Karpas-422 (cell line): ENCODE measurements around the gene SORCS2. TPM values are rescaled to one million over a fixed set of nuclear protein-coding genes. Genes with fewer than 3 reads are reported as not detected.

Experiments
- DNase-seq: peaks from one replicate; pipeline ENCODE4 v3.0.0-alpha.2; 2015
- H2AFZ ChIP-seq: fragments of 200-600 bp; sonication (generic); 2 replicates; pipeline ENCODE4 v1.6.1; 2014; ENCODE audit warnings: antibody characterized with exemption, low read length, mixed read lengths
- H3K27ac ChIP-seq: fragments of 200-600 bp; sonication (generic); 2 replicates; pipeline ENCODE4 v1.5.1; 2014; ENCODE audit warnings: mild to moderate bottlenecking, low read length, moderate library complexity
- H3K27me3 ChIP-seq: fragments of 200-600 bp; sonication (generic); 2 replicates; pipeline ENCODE4 v1.6.1; 2014; ENCODE audit warnings: low read length, mixed read lengths
- H3K36me3 ChIP-seq: fragments of 200-600 bp; sonication (generic); 2 replicates; pipeline ENCODE4 v1.6.1; 2014; ENCODE audit warnings: low read length, mixed read lengths; ENCODE audit not compliant: insufficient read depth
- H3K4me1 ChIP-seq: fragments of 200-600 bp; sonication (generic); 2 replicates; pipeline ENCODE4 v1.6.1; 2014; ENCODE audit warnings: mild to moderate bottlenecking, low read length, mixed read lengths
- H3K4me2 ChIP-seq: fragments of 200-600 bp; sonication (generic); 2 replicates; pipeline ENCODE4 v1.6.1; 2014; ENCODE audit warnings: low read length, low read depth, mild to moderate bottlenecking; ENCODE audit not compliant: poor library complexity, severe bottlenecking
- H3K4me3 ChIP-seq: fragments of 200-600 bp; sonication (generic); 2 replicates; pipeline ENCODE4 v1.5.1; 2014; ENCODE audit warnings: mild to moderate bottlenecking, antibody characterized with exemption, low read length, mixed read lengths
- H3K79me2 ChIP-seq: fragments of 200-600 bp; sonication (generic); 2 replicates; pipeline ENCODE4 v1.6.1; 2014; ENCODE audit warnings: mild to moderate bottlenecking, low read length, mixed read lengths
- H3K9ac ChIP-seq: fragments of 200-600 bp; sonication (generic); 2 replicates; pipeline ENCODE4 v1.6.0; 2014; ENCODE audit warnings: low read length
- H3K9me2 ChIP-seq: fragments of 200-600 bp; sonication (generic), shearing (Covaris generic); replicated peaks from 2 replicates; pipeline ENCODE4 v1.6.0; 2014; ENCODE audit warnings: mild to moderate bottlenecking, low read length, moderate library complexity; ENCODE audit not compliant: insufficient read depth
- H3K9me3 ChIP-seq: fragments of 300-700, 200-600 bp; sonication (generic); 2 replicates; pipeline ENCODE4 v1.6.1; 2014; ENCODE audit warnings: low read length, mixed read lengths
- H4K20me1 ChIP-seq: fragments of 200-600 bp; sonication (generic); 2 replicates; pipeline ENCODE4 v1.6.1; 2014; ENCODE audit warnings: mild to moderate bottlenecking, antibody characterized with exemption, low read length, low read depth; ENCODE audit not compliant: insufficient read depth
- total RNA-seq: library from RNA; depleted of rRNA; stranded (reverse); fragments of >200 nt; shearing (Covaris generic); gene quantifications from 2 replicates; pipeline ENCODE4 v1.2.3, GENCODE V29; 2014; ENCODE audit warnings: low replicate concordance

The SORCS2 gene
- total RNA-seq, 1 experiment from 2014 or later = not detected

- no peaks in the 10 kb centered on the region for H3K36me3 ChIP-seq
- no peak overlapping the region for H3K4me3 ChIP-seq
- no peaks in the 10 kb centered on the region for H3K9me3 ChIP-seq
- H3K4me1 ChIP-seq = no peaks in the 10 kb centered on the region
- no peak overlapping the region for H3K9ac ChIP-seq
- no peak overlapping the region for H3K27ac ChIP-seq
- no peak overlapping the region for H2AFZ ChIP-seq
- H3K27me3 ChIP-seq = no peaks in the 10 kb centered on the region
- H3K79me2 ChIP-seq = no peaks in the 10 kb centered on the region
- H3K4me2 ChIP-seq = no peak overlapping the region
- no peak for DNase-seq
- H3K9me2 ChIP-seq = no peaks in the 10 kb centered on the region
- H4K20me1 ChIP-seq = 0 out of 2 replicates have a peak, but pooled peaks cover 5% of the 10 kb centered on the region
Measured at GRCh38 chr4:7781366-7781765, 589.0 kb downstream of the SORCS2 start.

- DNase-seq = no peak
- H3K9me2 ChIP-seq = no peaks in the 10 kb centered on the region
- H3K4me2 ChIP-seq = no peak overlapping the region
- 0 out of 2 replicates have a peak, but pooled peaks cover 5% of the 10 kb centered on the region for H4K20me1 ChIP-seq
- no peaks in the 10 kb centered on the region for H3K79me2 ChIP-seq
- H2AFZ ChIP-seq = no peak overlapping the region
- H3K36me3 ChIP-seq = no peaks in the 10 kb centered on the region
- H3K27ac ChIP-seq = no peak overlapping the region
- no peak overlapping the region for H3K9ac ChIP-seq
- H3K9me3 ChIP-seq = no peaks in the 10 kb centered on the region
- H3K4me3 ChIP-seq = no peak overlapping the region
- no peaks in the 10 kb centered on the region for H3K4me1 ChIP-seq
- H3K27me3 ChIP-seq = no peaks in the 10 kb centered on the region
Measured at GRCh38 chr4:7781993-7782392, 589.7 kb downstream of the SORCS2 start.

GRCh38 chr4:7782783-7783182 lies 590.4 kb downstream of the SORCS2 start:
- Histone ChIP-seq H3K4me3 (no peak overlapping the region), H3K36me3 (no peaks in the 10 kb centered on the region), H3K9ac (no peak overlapping the region), H3K27me3 (no peaks in the 10 kb centered on the region), H3K79me2 (no peaks in the 10 kb centered on the region), H4K20me1 (0 out of 2 replicates have a peak, but pooled peaks cover 5% of the 10 kb centered on the region), H3K27ac (no peak overlapping the region), H3K4me1 (no peaks in the 10 kb centered on the region), H3K9me2 (no peaks in the 10 kb centered on the region), H3K4me2 (no peak overlapping the region), H3K9me3 (no peaks in the 10 kb centered on the region), H2AFZ (no peak overlapping the region)
- DNase-seq = no peak

- DNase-seq = no peak
- 0 out of 2 replicates have a peak, but pooled peaks cover 5% of the 10 kb centered on the region for H4K20me1 ChIP-seq
- no peak overlapping the region for H3K9ac ChIP-seq
- no peaks in the 10 kb centered on the region for H3K9me2 ChIP-seq
- no peaks in the 10 kb centered on the region for H3K27me3 ChIP-seq
- H3K4me1 ChIP-seq = no peaks in the 10 kb centered on the region
- H3K27ac ChIP-seq = no peak overlapping the region
- no peak overlapping the region for H2AFZ ChIP-seq
- no peaks in the 10 kb centered on the region for H3K36me3 ChIP-seq
- no peak overlapping the region for H3K4me3 ChIP-seq
- no peaks in the 10 kb centered on the region for H3K9me3 ChIP-seq
- no peak overlapping the region for H3K4me2 ChIP-seq
- no peaks in the 10 kb centered on the region for H3K79me2 ChIP-seq
Measured at GRCh38 chr4:7783541-7783940, 591.2 kb downstream of the SORCS2 start.

- H3K9ac ChIP-seq = no peak overlapping the region
- no peaks in the 10 kb centered on the region for H3K27me3 ChIP-seq
- no peak overlapping the region for H3K27ac ChIP-seq
Measured at GRCh38 chr4:7784131-7784870, 592.0 kb downstream of the SORCS2 start.

GRCh38 chr4:7785017-7785416 lies 592.7 kb downstream of the SORCS2 start:
- DNase-seq = no peak
- no peak overlapping the region for H3K4me2 ChIP-seq
- no peaks in the 10 kb centered on the region for H3K4me1 ChIP-seq
- H3K79me2 ChIP-seq = no peaks in the 10 kb centered on the region
- H4K20me1 ChIP-seq = 0 out of 2 replicates have a peak, but pooled peaks cover 5% of the 10 kb centered on the region
- no peak overlapping the region for H3K4me3 ChIP-seq
- no peak overlapping the region for H3K9ac ChIP-seq
- no peaks in the 10 kb centered on the region for H3K36me3 ChIP-seq
- H3K9me2 ChIP-seq = no peaks in the 10 kb centered on the region
- no peak overlapping the region for H3K27ac ChIP-seq
- H3K9me3 ChIP-seq = no peaks in the 10 kb centered on the region
- H3K27me3 ChIP-seq = no peaks in the 10 kb centered on the region
- no peak overlapping the region for H2AFZ ChIP-seq

More at GRCh38 chr4:7784131-7784870, 592.0 kb downstream of the SORCS2 start:
- 0 out of 2 replicates have a peak, but pooled peaks cover 5% of the 10 kb centered on the region for H4K20me1 ChIP-seq
- no peaks in the 10 kb centered on the region for H3K9me3 ChIP-seq
- no peaks in the 10 kb centered on the region for H3K9me2 ChIP-seq
- DNase-seq = no peak
- H3K79me2 ChIP-seq = no peaks in the 10 kb centered on the region
- no peak overlapping the region for H3K4me3 ChIP-seq
- H3K36me3 ChIP-seq = no peaks in the 10 kb centered on the region
- H3K4me1 ChIP-seq = no peaks in the 10 kb centered on the region
- H3K4me2 ChIP-seq = no peak overlapping the region
- no peak overlapping the region for H2AFZ ChIP-seq

- no peak for DNase-seq
- Histone ChIP-seq H3K27me3 (no peaks in the 10 kb centered on the region), H3K27ac (no peak overlapping the region), H3K9me2 (no peaks in the 10 kb centered on the region), H3K79me2 (no peaks in the 10 kb centered on the region), H3K4me2 (no peak overlapping the region), H3K4me1 (no peaks in the 10 kb centered on the region), H3K36me3 (no peaks in the 10 kb centered on the region), H3K4me3 (no peak overlapping the region), H3K9me3 (no peaks in the 10 kb centered on the region), H2AFZ (no peak overlapping the region), H4K20me1 (0 out of 2 replicates have a peak, but pooled peaks cover 4% of the 10 kb centered on the region), H3K9ac (no peak overlapping the region)
Measured at GRCh38 chr4:7786040-7786439, 593.7 kb downstream of the SORCS2 start.

- Histone ChIP-seq H3K4me2 (no peak overlapping the region), H3K9ac (no peak overlapping the region), H3K9me2 (no peaks in the 10 kb centered on the region), H3K27ac (no peak overlapping the region), H3K4me1 (no peaks in the 10 kb centered on the region), H3K9me3 (no peaks in the 10 kb centered on the region), H2AFZ (no peak overlapping the region), H3K36me3 (no peaks in the 10 kb centered on the region), H4K20me1 (no peaks in the 10 kb centered on the region), H3K79me2 (no peaks in the 10 kb centered on the region), H3K4me3 (no peak overlapping the region), H3K27me3 (no peaks in the 10 kb centered on the region)
- no peak for DNase-seq
Measured at GRCh38 chr4:7786517-7786916, 594.2 kb downstream of the SORCS2 start.
